SKM-1 treated with dmso at 0.1 percent for 144 hours (cell line): ENCODE results near the gene HTR3E.
"Not testable (repeated sequence)": the region's sequence is repeated elsewhere in the genome, so short reads cannot be mapped to it uniquely, and the experiment has no call there.

Experiments used
- DNase-seq: peaks from one replicate; lab custom pipeline; 2025; ENCODE audit not compliant: unreplicated experiment; lab: John Stamatoyannopoulos, UW

The HTR3E gene

DNA sequence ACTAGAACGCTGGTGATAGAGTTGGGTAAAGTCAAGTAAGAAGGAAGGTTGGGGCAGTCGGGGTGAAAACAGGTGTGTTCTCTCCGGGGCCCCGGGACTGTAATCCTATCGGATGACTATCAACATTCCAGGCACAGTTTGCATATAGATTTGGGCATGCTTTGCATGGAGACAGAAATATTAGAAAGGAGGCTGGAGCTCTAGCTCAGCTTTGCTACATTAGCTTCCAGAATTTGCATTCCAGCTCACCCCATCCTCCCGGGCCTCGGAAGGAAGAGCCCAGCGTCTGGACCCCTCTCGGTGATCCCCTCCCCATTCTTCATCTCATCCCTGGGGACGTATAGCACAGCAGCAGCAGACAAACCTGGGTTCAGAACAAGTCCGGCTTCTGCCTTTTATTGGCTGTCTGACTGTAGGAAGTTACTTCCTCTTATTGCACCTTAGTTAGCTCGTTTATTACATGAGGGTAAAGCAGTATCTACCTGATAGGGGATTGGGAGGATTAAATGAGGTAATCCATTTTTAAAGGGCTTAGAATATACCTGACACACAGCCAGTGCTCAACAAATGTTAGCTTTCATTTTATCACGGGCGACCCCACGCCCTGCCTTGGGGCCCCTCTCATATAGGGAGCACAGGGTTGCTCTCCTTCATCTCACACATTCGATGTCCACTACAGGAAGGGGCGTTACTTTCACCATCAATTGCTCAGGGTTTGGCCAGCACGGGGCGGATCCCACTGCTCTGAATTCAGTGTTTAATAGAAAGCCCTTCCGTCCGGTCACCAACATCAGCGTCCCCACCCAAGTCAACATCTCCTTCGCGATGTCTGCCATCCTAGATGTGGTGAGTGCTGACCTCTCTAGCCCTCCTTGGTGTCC, 3.2 kb downstream of the HTR3E start:
- no peak for DNase-seq

DNA sequence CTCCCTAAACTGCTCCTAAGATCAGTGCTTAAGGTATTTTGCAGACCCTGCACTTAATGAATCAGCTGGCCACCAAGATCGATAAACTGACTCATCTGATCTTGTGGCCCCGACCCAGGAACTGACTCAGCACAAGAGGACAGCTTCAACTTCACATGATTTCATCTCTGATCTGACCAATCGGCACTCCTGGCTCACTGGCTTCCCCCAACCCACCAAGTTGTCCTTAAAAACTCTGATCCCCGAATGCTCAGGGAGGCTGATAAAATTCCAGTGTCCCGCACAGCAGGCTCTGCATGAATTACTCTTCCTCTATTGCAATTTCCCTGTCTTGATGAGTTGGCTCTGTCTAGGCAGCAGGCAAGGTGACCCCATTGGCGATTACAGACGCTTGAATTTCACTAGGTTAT, 13.5 kb downstream of the HTR3E start:
- no peak for DNase-seq

- DNase-seq, result no peak
These were observed 19.2 kb downstream of the HTR3E start for GRCh38 chr3:184116017-184116416.

GRCh38 chr3:184117636-184118035, 20.8 kb downstream of the HTR3E start:
- DNase-seq, result no peak

DNA sequence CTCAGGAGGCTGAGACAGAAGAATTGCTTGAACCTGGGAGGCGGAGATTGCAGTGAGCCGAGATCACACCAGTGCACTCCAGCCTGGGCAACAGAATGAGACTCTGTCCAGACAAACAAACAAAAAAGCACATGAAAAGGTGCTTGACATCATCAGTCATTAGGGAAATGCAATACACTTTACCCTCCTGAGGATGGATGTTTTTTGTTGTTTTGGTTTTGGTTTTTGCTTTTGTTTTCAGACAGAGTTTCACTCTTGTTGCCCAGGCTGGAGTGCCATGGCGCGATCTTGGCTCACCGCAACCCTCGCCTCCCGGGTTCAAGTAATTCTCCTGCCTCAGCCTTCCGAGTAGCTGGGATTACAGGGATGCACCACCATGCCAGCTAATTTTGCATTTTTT, 24.2 kb downstream of the HTR3E start:
- DNase-seq, result not testable (repeated sequence)

DNA sequence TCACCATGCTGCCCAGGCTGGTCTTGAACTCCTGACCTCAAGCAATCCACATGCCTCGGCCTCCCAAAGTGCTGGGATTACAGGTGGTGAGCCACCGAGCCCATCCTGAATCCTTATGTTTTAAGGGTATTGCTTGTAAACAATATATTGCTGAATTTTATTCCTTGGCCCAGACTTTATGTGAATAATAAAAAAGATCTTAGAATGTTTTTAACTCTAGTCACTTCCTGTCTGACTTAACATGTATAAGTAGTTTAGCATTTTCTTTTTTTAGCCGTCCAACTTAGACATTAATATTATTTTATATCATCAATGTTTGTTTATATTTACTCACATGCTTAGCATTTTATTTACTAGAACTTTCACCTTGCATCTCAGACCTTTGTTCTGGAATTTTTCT, 29.1 kb downstream of the HTR3E start:
- DNase-seq, result no peak

DNA sequence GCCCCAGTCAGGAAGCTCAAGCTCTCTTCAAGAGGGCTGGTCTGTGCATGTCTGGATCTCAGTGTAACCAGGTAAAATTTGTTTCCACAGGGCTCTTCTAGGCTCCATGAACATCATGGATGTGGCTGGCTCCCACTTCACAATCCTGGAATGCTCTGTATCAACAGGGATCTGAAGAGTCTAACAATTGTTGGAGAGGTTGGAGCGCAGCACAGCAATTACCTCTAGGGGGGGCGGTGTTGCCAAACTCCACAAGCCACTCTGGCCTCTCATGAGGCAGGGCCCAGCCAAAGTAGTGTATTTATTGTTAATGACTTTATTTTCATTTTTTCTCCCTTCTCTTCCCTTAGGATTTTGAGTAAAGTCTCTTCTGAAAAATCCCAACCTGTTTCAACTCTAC, 32.1 kb downstream of the HTR3E start:
- DNase-seq, result no peak

- DNase-seq, result no peak
These were observed 36.1 kb downstream of the HTR3E start for GRCh38 chr3:184132945-184133344.

- DNase-seq, result peak; percentile 66
These were observed 37.2 kb downstream of the HTR3E start for GRCh38 chr3:184133840-184134745.

DNA sequence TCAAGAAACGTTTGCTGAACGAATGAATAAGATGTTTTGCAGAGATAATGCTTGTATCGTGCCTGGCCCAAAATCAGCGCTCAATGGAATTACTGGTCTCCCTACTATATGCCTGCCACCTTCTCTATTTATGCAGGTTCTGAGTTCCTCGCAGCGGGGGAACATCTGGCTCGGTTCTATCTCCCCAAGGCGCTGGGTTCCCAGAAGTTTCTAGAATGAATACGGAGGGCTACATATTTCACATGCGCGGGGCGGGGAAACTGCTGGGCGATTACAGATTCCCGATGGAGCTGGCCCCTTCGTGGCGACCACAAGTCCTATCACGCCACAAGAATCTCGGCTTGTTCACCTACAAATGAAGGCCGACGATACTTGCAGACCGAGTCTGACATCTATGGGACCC, 37.9 kb downstream of the HTR3E start:
- DNase-seq, result peak; percentile 25

DNA sequence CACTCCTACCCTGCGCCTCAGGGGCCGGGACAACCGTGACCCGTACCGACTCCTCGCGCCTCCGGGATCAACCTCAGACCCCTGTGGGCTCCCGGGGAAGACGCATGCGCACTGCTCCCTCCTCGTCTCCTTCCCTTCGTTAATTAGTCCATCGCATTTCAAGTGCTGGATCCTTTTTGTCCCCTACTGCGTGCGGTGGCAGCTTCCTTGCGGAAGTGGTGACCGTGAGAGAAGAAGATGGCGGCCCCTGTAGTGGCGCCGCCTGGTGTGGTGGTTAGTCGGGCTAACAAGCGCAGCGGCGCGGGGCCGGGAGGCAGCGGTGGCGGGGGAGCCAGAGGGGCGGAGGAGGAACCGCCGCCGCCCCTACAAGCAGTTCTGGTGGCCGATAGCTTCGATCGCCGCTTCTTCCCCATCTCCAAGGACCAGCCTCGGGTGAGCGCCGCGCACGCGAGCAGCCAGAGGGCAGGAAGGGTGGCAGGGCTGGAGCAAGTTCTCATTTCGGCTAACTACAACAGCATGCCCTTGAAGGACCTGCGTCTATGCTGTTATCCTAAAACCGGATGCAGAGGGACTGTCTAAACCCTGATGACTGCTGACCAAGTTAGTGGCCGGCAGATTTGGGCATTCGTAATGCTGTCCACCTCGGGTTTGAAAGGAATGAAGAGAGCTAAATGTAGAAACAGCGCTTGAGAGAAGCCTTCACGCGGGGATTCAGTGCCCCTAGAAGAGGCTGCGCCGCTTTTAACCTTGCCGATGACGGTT, 38.5 kb downstream of the HTR3E start, which contains the start of gene EIF2B5:
EIF2B5 (plus strand) TSS at position 210 of the 762 bp plus-strand sequence; CDS start at position 238, 28 bp downstream.
- peak; percentile 91 for DNase-seq

- no peak for DNase-seq
These were observed 39.0 kb downstream of the HTR3E start for GRCh38 chr3:184135911-184136260.

DNA sequence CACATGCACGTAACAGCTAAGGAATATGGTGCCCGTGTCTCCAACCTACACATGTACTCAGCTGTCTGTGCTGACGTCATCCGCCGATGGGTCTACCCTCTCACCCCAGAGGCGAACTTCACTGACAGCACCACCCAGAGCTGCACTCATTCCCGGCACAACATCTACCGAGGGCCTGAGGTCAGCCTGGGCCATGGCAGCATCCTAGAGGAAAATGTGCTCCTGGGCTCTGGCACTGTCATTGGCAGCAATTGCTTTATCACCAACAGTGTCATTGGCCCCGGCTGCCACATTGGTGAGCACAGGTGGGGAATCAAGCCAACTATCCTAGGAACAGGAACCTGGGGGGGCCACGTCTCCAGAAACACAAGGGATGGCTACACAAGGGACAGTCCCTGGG, 43.6 kb downstream of the HTR3E start:
- no peak for DNase-seq

DNA sequence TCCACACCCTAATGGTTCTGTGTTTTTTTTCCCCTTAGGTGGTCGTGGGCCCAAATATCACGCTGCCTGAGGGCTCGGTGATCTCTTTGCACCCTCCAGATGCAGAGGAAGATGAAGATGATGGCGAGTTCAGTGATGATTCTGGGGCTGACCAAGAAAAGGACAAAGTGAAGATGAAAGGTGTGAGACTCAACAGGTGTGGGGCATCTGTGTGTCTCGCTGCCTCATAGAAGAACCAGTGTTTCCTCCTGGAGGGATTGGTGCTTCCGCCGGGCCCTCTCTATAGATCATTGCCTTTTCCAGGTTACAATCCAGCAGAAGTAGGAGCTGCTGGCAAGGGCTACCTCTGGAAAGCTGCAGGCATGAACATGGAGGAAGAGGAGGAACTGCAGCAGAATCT, 45.3 kb downstream of the HTR3E start:
- no peak for DNase-seq

DNA sequence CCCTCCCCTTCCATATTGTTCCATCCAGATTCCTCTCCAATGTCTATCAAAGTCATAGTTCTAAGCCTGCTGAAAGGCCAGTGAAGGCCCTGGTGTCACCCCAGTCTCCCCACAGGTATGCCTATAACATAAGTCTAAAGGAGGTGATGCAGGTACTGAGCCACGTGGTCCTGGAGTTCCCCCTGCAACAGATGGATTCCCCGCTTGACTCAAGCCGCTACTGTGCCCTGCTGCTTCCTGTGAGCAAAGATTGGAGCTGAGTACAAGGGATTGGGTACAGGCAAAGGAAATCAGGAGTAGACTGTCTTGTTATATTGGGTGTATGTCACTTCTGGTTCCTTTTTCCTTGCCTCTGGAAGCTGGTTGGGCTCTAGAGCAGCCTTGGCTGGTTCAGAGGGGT, 46.5 kb downstream of the HTR3E start:
- DNase-seq, result no peak

DNA sequence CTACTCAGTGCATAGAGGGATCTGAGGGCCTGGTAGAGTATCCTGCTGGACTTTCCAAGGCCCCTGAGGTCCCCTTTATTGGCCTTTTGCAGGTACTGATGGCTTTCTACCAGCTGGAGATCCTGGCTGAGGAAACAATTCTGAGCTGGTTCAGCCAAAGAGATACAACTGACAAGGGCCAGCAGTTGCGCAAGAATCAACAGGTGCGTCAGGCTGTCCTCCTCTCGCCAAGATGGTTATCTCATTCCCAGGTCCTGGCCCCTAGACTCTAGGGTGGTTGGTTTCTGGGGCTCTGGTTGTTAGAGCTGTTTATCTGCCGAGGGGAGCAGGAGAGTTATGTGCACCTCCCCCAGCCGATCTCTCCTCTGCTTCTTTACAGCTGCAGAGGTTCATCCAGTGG, 47.6 kb downstream of the HTR3E start:
- DNase-seq, result no peak

DNA sequence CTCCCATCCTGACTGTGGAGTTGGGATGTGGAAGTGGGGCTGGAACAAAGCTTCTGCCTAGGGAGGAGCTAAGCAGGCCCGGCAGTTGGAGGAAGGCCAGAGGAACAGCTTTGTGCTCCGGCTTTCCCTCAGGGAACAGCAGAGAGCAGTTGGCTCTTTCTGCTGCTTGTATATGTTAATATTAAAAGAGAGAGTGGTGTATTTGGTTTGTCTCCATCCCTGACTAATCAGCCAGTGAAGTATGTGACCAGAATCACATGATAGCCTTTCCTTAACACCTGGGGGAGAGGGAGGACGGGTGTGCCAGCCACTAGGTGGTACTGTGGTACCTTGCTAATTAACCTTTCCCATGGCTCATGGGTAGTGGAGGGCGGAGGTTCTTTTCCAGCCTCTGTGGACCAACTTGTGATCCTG, 48.3 kb downstream of the HTR3E start:
- no peak for DNase-seq

DNA sequence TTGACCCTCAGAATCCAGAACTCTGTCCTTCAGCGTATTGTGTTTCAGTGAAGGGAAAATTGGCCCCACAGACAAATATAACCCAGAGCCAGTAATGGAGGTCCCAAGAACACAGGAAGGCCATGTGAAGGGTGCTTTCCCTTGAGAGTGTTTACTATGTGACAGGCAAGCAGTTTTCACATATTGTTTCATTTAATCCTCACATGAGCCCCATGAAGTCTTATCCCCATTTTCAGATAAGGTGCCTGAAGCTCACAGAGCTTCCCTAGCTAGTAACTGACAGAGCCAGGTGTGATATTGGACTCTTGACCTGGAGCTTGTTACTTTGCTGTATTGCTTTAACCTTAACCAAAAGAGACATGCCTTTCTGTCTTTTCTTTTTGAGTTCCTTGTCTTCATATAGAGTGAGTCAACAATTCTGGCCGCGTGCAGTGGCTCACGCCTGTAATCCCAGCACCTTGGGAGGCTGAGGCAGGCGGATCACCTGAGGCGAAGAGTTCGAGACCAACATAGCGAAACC, 48.9 kb downstream of the HTR3E start:
- no peak for DNase-seq

DNA sequence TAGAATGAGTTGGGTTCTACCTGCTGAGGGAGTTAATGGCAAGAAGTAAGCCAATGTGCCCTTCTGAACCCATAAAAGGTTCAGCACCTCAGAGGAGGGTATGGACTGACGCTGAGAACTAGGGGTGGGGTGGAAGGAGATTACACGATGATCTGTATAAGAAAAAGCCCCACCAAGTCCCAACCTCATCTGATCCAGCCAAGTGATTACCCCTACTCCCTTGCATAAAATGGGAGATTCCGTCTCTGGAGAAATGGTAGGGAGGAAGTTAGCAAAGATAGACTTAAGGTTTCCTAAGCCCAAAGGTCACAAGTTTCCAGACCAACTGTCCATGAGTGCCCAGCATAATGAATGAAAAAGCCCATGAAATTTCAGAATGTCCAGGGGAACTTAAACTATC, 51.2 kb downstream of the HTR3E start:
- DNase-seq, result no peak

DNA sequence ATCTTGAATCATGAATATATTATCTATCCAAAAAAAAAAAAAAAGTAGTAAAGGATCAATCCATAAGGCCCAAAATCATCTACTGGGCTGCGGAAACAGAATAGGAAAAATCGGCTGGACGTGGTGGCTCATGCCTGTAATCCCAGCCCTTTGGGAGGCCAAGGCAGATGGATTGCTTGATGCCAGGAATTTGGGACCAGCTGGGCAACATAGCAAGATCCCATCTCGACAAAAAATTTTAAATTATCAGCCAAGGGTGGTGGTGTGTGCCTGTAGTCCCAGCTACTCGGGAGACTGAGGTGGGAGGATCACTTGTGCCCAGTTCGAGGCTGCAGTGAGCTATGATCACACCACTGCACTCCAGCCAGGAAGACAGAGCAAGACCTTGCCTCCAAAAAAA, 52.3 kb downstream of the HTR3E start:
- no peak for DNase-seq

GRCh38 chr3:184149770-184150169, 52.9 kb downstream of the HTR3E start:
- DNase-seq, result not testable (repeated sequence)
